DMS53 (cell line): Measurements from ENCODE around the gene KLHL10.

Experiments used
- DNase-seq: peaks from one replicate; lab custom pipeline; 2025; lab: John Stamatoyannopoulos, UW

KLHL10 gene

GRCh38 chr17:41837761-41838538, at the start of gene KLHL10:
KLHL10 (plus strand) TSS chr17:41837825; CDS start chr17:41837933, 108 bp downstream.
- DNase-seq, result no peak

GRCh38 chr17:41792845-41793783, 44.5 kb upstream of the KLHL10 start:
- DNase-seq, result peak; percentile 95

- DNase-seq, result no peak
These were observed 43.7 kb upstream of the KLHL10 start for GRCh38 chr17:41793784-41794539.

DNA sequence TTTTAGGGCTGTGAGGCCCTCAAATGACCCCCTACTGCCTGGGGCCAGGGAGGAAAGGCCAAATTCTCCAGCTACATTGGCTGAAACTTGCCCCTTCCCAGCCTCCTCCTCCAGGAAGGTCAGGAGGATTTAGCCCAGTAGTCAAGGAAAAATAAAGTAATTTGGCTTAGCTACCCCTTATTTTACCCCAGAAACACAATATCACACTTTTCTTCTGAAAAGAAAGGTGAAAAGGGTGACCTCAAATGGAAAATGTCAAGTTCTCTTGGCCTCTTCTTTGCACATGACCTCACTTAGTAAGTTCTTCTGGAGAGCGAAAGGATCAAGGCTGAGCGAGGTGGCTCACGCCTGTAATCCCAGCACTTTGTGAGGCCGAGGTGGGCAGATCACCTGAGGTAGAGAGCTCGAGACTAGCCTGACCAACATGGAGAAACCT, 43.1 kb upstream of the KLHL10 start:
- DNase-seq, result no peak

DNA sequence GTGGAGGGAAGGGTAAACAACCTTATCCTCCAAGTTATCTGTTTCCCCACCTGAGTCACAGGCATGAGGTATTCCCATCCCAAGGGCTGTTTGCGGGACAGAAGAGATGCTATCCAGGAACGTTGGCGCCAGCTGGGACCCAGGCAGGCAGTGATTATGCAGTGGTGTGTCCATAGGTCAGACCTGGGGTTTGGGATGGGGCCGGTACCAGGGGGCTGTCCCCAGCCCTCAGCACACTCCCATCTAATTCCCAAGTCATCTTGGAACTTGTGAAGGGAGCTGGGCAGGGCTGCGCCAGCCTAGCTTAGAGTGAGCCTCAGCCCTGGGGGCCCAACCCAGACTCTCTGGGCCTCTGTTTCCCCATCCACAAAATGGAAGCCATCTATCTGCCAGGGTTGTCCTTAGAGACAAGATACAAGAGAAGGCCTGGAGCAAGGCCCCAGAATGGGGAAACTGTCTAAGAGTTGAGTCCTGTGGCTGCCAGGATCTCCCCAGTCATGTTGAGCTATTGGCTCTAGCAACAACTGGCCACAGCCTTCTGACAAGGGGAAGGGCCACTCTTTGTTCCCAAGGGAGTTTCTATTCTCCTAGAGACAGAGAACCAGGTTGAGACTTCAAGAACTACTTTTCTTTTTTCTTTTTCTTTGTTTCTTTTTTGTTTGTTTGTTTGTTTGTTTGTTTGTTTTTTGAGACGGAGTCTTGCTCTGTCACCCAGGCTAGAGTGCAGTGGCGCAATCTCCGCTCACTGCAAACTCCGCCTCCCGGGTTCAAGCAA, 41.3 kb upstream of the KLHL10 start:
- no peak for DNase-seq

- DNase-seq, result no peak
These were observed 40.2 kb upstream of the KLHL10 start for GRCh38 chr17:41797377-41797776.

GRCh38 chr17:41799366-41799765, 38.3 kb upstream of the KLHL10 start:
- no peak for DNase-seq

DNA sequence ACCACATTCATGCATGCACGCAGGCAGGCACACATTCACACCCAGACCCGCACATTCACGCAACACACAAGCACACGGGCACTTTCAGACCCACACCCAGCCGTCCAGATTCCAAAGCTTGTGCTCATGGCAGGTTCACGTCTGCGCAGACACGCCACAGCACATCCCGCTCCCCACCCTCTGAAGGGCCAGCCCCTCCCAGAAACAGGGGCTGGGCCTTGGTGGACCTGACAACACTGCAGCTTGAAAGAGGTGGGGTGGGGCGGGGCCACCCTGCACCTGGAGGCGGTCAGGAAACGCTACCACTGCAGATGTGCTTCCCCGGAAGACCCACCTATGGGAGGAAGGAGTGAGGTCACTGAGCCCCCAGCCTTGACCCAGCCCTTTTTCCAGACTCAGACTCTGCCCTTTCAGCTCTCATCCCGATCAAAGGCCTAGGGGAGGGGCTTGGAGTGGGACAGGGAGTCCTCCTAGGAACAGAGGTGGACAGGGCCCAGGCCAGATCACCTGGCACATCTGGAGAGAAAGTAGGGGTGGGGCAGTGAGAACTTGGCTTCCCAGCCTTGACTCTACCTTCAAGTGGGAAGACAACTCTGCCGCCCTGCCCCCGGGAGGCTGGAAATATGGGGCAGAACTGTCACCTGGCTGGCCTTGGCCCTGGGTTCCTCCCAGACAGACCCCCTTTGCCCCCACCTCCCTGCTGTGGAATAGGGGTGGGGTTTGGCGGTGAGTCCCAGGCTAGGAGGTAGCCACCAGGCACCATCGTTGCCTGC, 36.8 kb upstream of the KLHL10 start:
- peak; percentile 95 for DNase-seq

DNA sequence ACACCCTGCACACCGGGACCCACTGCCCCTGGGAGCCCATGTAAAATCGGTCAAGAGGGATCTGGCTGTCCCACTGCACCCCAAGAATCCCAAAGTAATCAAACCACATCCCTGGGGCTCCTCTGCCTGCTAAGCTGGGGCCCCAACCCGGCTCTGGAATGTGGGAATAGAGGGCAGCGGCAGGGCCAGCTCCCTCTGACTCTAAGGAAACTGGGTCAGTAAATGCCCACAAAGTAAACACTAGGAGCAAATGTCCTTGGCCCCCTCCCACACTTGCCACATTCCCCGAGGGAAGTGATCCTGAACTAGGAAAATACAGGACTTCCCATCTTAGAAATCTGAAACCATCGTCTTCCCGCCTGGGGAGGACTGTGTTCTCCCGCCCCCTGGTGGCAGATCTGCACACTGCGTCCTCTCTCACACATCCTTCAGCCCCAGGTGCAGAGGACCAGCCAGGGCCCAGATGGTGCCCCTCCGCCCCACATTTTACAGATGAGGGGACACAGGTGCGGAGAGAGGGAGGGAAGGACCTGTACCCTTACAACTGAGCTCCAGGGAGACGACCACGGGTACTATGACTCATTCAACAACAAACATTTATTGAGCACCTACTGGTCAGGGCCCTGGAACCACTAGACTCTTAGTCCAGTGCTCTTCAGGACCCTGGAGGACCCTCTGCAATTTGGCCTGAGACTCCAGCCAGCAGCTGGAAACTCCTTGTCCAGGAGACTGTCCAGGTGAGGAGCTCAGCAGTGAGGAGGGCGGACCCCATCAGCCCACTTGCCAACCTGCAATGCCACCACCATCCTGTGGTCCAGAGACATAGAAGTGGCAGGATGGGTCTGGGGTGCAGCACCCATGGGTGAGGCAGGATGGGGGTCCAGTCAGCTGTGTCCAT, 36.0 kb upstream of the KLHL10 start:
- peak; percentile 87 for DNase-seq

- peak; percentile 37 for DNase-seq
These were observed 34.3 kb upstream of the KLHL10 start for GRCh38 chr17:41803049-41804020.

DNA sequence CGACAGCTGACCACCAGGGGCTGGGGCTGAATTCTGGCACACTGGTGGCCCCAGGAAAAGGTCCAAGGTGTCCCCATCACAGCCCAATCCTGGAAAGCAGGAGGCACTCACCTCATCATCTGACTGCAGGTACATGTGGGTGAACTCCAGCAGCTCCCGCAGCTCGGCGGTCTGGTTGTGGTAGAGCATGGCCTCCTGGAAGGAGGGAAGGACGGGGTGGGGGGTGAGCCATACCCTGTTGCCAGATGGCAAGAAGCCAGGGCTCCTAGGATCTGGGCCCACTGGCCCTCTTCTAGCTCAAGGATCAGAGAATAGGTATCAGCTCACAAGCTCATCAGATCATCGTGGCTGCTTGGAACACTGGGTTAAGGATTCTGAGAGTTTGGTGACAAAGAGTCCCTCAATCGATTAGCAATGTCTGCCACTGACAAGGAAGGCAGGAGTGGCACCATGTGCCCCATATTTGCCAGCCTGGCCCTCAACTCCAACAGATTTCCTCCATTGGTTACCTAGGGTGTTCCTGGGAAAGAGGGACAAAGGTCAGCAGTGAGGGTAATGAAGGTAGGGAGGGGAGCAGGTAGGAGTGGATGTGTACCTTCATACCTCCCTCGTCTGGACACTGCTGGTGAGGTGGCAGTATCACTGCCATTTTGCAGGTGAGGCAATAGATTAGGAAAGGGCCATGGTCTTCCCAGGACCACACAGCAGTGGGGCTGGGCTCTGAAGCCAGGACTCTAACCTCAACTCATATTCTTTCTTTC, 30.8 kb upstream of the KLHL10 start:
- no peak for DNase-seq

DNA sequence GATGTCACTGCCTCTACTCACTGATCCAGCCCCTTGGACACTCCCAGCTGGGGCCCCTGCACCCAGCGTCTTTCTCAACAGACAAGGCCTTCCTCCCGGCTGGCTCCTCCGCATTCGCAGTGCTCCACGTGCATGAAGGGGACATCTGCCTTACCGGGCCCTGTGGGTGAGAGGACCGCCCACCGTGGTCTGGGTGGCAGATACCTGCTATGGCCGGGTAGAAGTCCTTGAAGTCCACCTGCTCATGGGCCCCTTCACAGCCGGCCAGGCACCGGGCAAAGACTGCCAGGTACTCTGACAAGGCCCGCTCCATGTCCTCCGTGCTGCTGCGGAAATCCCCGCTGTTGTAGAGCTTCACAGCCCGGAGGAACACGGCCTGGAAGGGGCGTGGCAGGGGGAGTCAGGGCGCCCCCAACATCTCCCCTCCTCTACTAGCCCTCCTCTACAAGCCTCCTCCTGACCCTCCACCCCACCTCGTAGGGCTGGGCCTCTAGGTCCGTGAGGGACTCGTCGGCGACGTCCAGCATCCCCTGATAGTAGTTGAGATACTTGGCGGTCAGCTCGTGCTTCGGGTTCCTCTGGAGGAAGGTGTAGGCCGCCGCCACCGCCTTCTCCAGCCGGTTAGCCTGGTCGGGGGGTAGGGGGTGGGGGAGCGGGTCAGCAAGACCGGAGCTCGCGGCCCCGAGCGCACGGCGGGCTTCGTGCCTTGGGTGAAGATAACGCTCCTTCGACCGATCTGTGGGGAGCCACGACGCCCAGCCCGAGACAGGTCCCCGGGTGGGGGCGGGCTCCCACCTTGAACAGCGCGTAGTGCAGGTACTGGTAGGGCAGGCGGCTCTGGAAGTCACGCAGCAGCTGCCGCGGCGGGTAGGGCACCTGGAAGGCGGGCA, 26.7 kb upstream of the KLHL10 start:
- peak; percentile 64 for DNase-seq

DNA sequence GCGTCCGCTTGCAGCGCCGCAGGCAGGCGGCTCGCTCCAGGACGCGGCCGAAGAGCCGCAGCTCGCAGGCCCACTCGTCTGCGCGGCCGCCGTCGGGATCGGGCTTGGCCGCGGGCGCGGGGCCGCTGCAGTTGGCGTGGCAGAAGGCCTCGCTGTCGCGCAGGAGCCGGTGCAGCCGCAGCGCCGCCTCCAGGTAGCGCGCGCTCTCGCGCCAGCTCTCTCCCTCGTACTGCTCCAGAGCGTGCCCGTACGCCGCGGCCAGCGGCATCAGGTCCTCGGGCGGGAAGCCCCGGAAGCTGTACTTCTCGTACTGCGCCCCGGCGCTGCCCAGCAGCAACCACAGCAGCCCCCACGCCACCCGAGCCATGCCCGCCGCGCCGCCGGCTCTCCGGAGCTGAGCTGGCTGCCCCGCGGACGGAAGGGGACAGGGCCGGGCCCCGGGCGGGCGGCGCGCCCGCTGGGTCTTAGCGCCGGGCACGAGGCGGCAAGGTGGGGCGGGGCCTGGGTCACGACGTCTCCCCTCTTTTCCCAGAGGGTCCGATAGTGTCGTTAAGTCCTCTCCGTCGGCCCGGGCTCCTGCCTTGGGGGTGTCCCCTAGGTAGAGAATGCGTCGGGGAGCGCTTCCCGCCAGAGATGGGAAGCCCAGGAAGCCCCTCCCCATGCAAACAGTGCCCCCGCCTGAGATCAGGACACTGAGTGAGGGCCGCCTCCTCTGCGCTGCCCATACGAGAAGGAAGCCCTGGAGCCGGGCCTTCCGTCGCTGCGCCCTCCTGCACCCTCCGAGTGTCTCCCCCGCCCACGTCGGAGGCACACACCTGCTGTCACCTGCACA, 25.9 kb upstream of the KLHL10 start, which contains the start of gene P3H4:
Gene P3H4 (minus strand): TSS at position 401 of the 832 bp plus-strand sequence. CDS start 34 bp downstream, at position 367.
- DNase-seq, result peak; percentile 90

DNA sequence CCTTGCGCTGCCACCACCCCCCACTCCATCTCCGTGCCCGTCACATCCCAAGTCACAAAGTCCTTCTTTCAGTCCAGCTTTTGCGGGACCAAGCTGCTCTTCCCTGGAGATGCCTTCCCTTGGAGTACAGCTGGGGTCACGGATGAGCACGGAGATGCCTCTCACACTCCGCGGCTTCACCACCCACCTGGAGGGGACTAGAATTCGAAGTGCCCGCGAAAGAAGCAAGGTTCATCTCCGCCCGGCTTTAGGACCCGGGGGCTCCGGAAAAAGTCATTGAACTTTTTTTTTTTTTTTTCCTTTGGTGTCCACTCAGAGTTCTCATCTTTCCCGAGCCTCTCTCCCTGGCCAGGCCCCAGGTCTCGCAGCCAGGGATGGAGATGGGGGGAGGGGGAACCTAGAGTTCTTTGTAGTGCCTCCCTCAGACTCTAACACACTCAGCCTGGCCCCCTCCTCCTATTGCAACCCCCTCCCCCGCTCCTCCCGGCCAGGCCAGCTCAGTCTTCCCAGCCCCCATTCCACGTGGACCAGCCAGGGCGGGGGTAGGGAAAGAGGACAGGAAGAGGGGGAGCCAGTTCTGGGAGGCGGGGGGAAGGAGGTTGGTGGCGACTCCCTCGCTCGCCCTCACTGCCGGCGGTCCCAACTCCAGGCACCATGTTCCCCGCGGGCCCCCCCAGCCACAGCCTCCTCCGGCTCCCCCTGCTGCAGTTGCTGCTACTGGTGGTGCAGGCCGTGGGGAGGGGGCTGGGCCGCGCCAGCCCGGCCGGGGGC, 25.1 kb upstream of the KLHL10 start, which contains the start of gene FKBP10:
Gene FKBP10 (plus strand): TSS at position 624 of the 771 bp plus-strand sequence. CDS start 31 bp downstream, at position 655.
- peak; percentile 90 for DNase-seq
